ENCODE results near the gene DMC1.
"Not testable (repeated sequence)": the region's sequence is repeated elsewhere in the genome, so short reads cannot be mapped to it uniquely, and the experiment has no call there.

DMC1 gene

GRCh38 chr22:38497869-38498268 lies 72.1 kb downstream of the DMC1 start:
- no peak for DNase-seq

GRCh38 chr22:38494939-38495338 lies 75.0 kb downstream of the DMC1 start:
- no peak for DNase-seq

- DNase-seq: no peak
These were observed 75.5 kb downstream of the DMC1 start for GRCh38 chr22:38494498-38494897.

- no peak for DNase-seq
These were observed 78.2 kb downstream of the DMC1 start for GRCh38 chr22:38491707-38492348.

GRCh38 chr22:38490915-38491314 lies 79.1 kb downstream of the DMC1 start:
- no peak for DNase-seq

GRCh38 chr22:38490475-38490874 lies 79.5 kb downstream of the DMC1 start:
- DNase-seq: no peak

- DNase-seq: no peak
These were observed 80.3 kb downstream of the DMC1 start for GRCh38 chr22:38489561-38490145.

- DNase-seq: no peak
These were observed 80.8 kb downstream of the DMC1 start for GRCh38 chr22:38489142-38489541.

GRCh38 chr22:38487946-38488345 lies 82.0 kb downstream of the DMC1 start:
- DNase-seq: no peak

GRCh38 chr22:38485783-38486182 lies 84.2 kb downstream of the DMC1 start:
- DNase-seq: no peak

GRCh38 chr22:38484244-38484643 lies 85.7 kb downstream of the DMC1 start:
- DNase-seq: no peak

GRCh38 chr22:38482662-38483308 lies 87.2 kb downstream of the DMC1 start:
- no peak for DNase-seq

GRCh38 chr22:38481871-38482332 lies 88.1 kb downstream of the DMC1 start:
- no peak for DNase-seq

- no peak for DNase-seq
These were observed 88.7 kb downstream of the DMC1 start for GRCh38 chr22:38481162-38481870.

GRCh38 chr22:38479096-38479837 lies 90.7 kb downstream of the DMC1 start:
- no peak for DNase-seq

GRCh38 chr22:38477585-38477984 lies 92.4 kb downstream of the DMC1 start:
- DNase-seq: no peak

- no peak for DNase-seq
These were observed 95.9 kb downstream of the DMC1 start for GRCh38 chr22:38474003-38474607.

- DNase-seq: no peak
These were observed 98.7 kb downstream of the DMC1 start for GRCh38 chr22:38471237-38471636.

GRCh38 chr22:38470179-38470578 lies 99.8 kb downstream of the DMC1 start:
- not testable (repeated sequence) for DNase-seq

- DNase-seq: no peak
These were observed 100.6 kb downstream of the DMC1 start for GRCh38 chr22:38469306-38469781.

Data from right forelimb (tissue), 1 donor.